HCT116 (cell line): Measurements from ENCODE around the gene GNA12. TPM values are rescaled to one million over a fixed set of nuclear protein-coding genes. Genes with fewer than 3 reads are reported as not detected.

Experiments
- ATAC-seq: fragments of 200-7000 bp; cut with Tn5 transposase; 2 replicates; pipeline ENCODE4 v1.9.1; 2020; ENCODE audit warnings: mild to moderate bottlenecking, moderate library complexity
- BruUV-seq: library from RNA; stranded (reverse); fragments of 400-500 nt; replicated peaks from 2 replicates; lab custom pipeline; 2021; lab: Mats Ljungman, UMichigan
- CTCF ChIA-PET: fragments of 300-600 bp; sonication (Branson Sonifier 250); formaldehyde crosslinking; loops from one replicate; lab custom pipeline; 2021; ENCODE audit warnings: antibody characterized with exemption; lab: Charles Lee
- POLR2A ChIA-PET: fragments of 300-600, 350-600 bp; sonication (Branson Sonifier 250); formaldehyde crosslinking; loops from one replicate; lab custom pipeline; 2021; ENCODE audit warnings: antibody characterized with exemption; lab: Charles Lee
- RAD21 ChIA-PET, 2 experiments: fragments of 300-600 bp; sonication (Branson Sonifier 250); formaldehyde crosslinking; loops; one replicate each; lab custom pipeline; 2023; ENCODE audit warnings: low total read pairs in 2 of 2; ENCODE audit not compliant: uncharacterized antibody in 2 of 2, unreplicated experiment in 2 of 2, low non-redundant PET in 1 of 2; lab: Charles Lee
- DNase-seq: peaks from one replicate; pipeline ENCODE4 v3.0.0-alpha.2; 2010; ENCODE audit warnings: low read depth, low spot score
- H2AFZ ChIP-seq: fragments of 200-600 bp; shearing (Covaris generic), sonication (generic); 2 replicates; pipeline ENCODE4 v1.6.1; 2017; ENCODE audit warnings: low read depth, mixed run types, mixed read lengths, antibody characterized with exemption, low read length; ENCODE audit not compliant: poor library complexity, severe bottlenecking
- H3K27ac ChIP-seq: 2 replicates; pipeline ENCODE4 v1.5.1; 2012; ENCODE audit warnings: low read depth, low read length
- H3K27me3 ChIP-seq: fragments of 200-600 bp; sonication (generic); 2 replicates; pipeline ENCODE4 v1.6.1; 2016; ENCODE audit warnings: mixed run types, low read length, mixed read lengths; ENCODE audit not compliant: insufficient read depth
- H3K36me3 ChIP-seq, 2 experiments: fragments of 200-500 bp in 1 of 2; fragments of 200-600 bp in 1 of 2; sonication (Bioruptor generic) in 1 of 2; sonication (generic) in 1 of 2; 2 replicates each; pipeline versions ENCODE4 v1.5.1 to v1.6.1; 2014 to 2016; ENCODE audit warnings: low read length in 2 of 2, inconsistent platforms in 1 of 2, mixed read lengths in 1 of 2, mixed run types in 1 of 2; ENCODE audit not compliant: insufficient read depth in 2 of 2, control insufficient read depth in 1 of 2
- H3K4me1 ChIP-seq, 2 experiments: fragments of 200-600 bp in 1 of 2; sonication (generic) in 1 of 2; 2 replicates each; pipeline versions ENCODE4 v1.5.1 to v1.6.1; 2012 to 2017; ENCODE audit warnings: low read length in 2 of 2, inconsistent platforms in 1 of 2, mild to moderate bottlenecking in 1 of 2, mixed read lengths in 1 of 2, mixed run types in 1 of 2, moderate library complexity in 1 of 2; ENCODE audit not compliant: insufficient read depth in 2 of 2, control insufficient read depth in 1 of 2
- H3K4me2 ChIP-seq: fragments of 200-600 bp; sonication (generic); 2 replicates; pipeline ENCODE4 v1.6.1; 2017; ENCODE audit warnings: mixed run types, low read length, mixed read lengths
- H3K4me3 ChIP-seq, 2 experiments: fragments of 200-600 bp in 1 of 2; sonication (generic) in 1 of 2; replicated peaks in 1 of 2; 2 replicates each; pipeline ENCODE4 v1.5.1; 2011 to 2016; ENCODE audit warnings: low read length in 2 of 2, control low read depth in 1 of 2, low read depth in 1 of 2, mild to moderate bottlenecking in 1 of 2, mixed read lengths in 1 of 2, mixed run types in 1 of 2
- H3K79me2 ChIP-seq: fragments of 200-600 bp; sonication (generic); 2 replicates; pipeline ENCODE4 v1.6.1; 2017; ENCODE audit warnings: mild to moderate bottlenecking, mixed run types, low read length, moderate library complexity, mixed read lengths; ENCODE audit not compliant: insufficient read depth
- H3K9ac ChIP-seq: fragments of 200-600 bp; sonication (generic); 2 replicates; pipeline ENCODE4 v1.6.1; 2016; ENCODE audit warnings: low read length, mixed read lengths
- H3K9me2 ChIP-seq: fragments of 200-600 bp; sonication (generic), shearing (Covaris generic); 2 replicates; pipeline ENCODE4 v1.6.1; 2017; ENCODE audit warnings: mixed run types, mild to moderate bottlenecking, moderate library complexity; ENCODE audit not compliant: insufficient read depth
- H3K9me3 ChIP-seq, 2 experiments: fragments of 200-500 bp in 1 of 2; fragments of 200-600 bp in 1 of 2; sonication (Bioruptor generic) in 1 of 2; sonication (generic) in 1 of 2; 2 replicates each; pipeline ENCODE4 v1.6.1; 2014 to 2017; ENCODE audit warnings: low read length in 2 of 2, mixed read lengths in 2 of 2, inconsistent platforms in 1 of 2, low read depth in 1 of 2, mild to moderate bottlenecking in 1 of 2, mixed run types in 1 of 2, moderate library complexity in 1 of 2; ENCODE audit not compliant: control insufficient read depth in 1 of 2, insufficient read depth in 1 of 2
- H4K20me1 ChIP-seq: fragments of 200-600 bp; sonication (generic), shearing (Covaris generic); 2 replicates; pipeline ENCODE4 v1.6.1; 2017; ENCODE audit warnings: mixed run types, mild to moderate bottlenecking, moderate library complexity; ENCODE audit not compliant: insufficient read depth
- RAD21 ChIP-seq: IDR thresholded peaks from 2 replicates; pipeline ENCODE4 v1.6.1; 2012; ENCODE audit warnings: low read depth, mild to moderate bottlenecking
- SIN3A ChIP-seq: IDR thresholded peaks from 2 replicates; pipeline ENCODE4 v1.6.1; 2012; ENCODE audit warnings: low read depth
- TCF7L2 ChIP-seq: IDR thresholded peaks from 2 replicates; pipeline ENCODE4 v1.7.0; 2011; ENCODE audit warnings: borderline replicate concordance, inconsistent platforms; ENCODE audit not compliant: insufficient read depth, insufficient read length; ENCODE audit errors: extremely low read depth
- ZFX ChIP-seq: fragments of 450-650 bp; IDR thresholded peaks from 2 replicates; pipeline ENCODE4 v1.6.1; 2017
- intact Hi-C: fragments of 100-400 bp; cut with micrococcal nuclease; formaldehyde crosslinking; loops from 2 replicates; pipeline ENCODE4 v1.10.0; 2022
- total RNA-seq: library from RNA; stranded (reverse); gene quantifications from one replicate; pipeline ENCODE4 v1.2.1, GENCODE V29; 2021; ENCODE audit not compliant: unreplicated experiment
- TF ChIP-seq, protein P1 (sequence below): IDR thresholded peaks from 2 replicates; pipeline ENCODE4 v1.6.1; 2011; ENCODE audit warnings: mild to moderate bottlenecking, low read length, moderate library complexity; ENCODE audit not compliant: insufficient replicate concordance; ENCODE audit errors: extremely low read depth

GNA12 gene
- total RNA-seq, 1 experiment from 2014 or later: 32.6 TPM

DNA sequence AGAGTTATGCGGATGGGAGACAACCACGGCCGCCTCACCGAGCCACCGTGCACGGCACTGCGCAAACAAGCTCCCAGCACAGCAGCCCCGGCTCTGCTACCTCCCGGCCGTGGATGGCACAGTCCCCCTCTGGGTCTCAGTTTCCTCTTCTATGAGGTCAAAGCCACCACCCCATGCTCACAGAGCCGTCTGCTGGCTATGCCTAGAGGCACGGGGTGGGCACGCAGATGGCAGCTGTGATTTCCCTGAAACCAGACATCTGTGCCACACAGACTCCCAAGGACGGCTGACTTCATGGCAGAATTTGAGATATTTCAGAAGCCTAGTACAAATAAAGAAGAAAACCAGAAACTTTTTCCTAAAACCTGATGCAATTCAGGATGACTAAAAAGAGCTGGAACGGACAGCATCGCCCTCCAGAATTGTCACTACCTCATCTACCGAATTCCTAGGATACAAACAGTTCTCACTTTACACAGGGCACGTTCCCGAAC lies 82.9 kb downstream of the GNA12 start:
- Histone ChIP-seq H3K4me1 (peaks cover 42 to 49% of the 10 kb centered on the region in 2 experiments), H3K36me3 (no peaks in the 10 kb centered on the region), H3K27me3 (no peaks in the 10 kb centered on the region), H3K4me2 (peak overlapping the region; percentile 53), H3K9ac (no peak overlapping the region), H3K4me3 (no peak overlapping the region), H3K9me2 (no peaks in the 10 kb centered on the region), H3K79me2 (peaks cover 8% of the 10 kb centered on the region; the same call in 1 of the 2 replicates), H3K27ac (no peak overlapping the region), H2AFZ (no peak overlapping the region), H4K20me1 (no peaks in the 10 kb centered on the region), H3K9me3 (no peaks in the 10 kb centered on the region)
- no peak for DNase-seq
- CTCF ChIA-PET: interaction anchor here (1.0 to 2.0 kb wide), 2 partner anchors 9 to 17 kb away, joined by 3 to 6 read pairs; no protein-coding TSS in a partner anchor
- RAD21 ChIA-PET: no interaction called here
- intact Hi-C loops: no loop called here
- POLR2A ChIA-PET: no interaction called here
- TF ChIP-seq, protein P1, sequence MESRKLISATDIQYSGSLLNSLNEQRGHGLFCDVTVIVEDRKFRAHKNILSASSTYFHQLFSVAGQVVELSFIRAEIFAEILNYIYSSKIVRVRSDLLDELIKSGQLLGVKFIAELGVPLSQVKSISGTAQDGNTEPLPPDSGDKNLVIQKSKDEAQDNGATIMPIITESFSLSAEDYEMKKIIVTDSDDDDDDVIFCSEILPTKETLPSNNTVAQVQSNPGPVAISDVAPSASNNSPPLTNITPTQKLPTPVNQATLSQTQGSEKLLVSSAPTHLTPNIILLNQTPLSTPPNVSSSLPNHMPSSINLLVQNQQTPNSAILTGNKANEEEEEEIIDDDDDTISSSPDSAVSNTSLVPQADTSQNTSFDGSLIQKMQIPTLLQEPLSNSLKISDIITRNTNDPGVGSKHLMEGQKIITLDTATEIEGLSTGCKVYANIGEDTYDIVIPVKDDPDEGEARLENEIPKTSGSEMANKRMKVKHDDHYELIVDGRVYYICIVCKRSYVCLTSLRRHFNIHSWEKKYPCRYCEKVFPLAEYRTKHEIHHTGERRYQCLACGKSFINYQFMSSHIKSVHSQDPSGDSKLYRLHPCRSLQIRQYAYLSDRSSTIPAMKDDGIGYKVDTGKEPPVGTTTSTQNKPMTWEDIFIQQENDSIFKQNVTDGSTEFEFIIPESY: no peak
- TF ChIP-seq SIN3A: no peak
- no peak for TF ChIP-seq RAD21
- TF ChIP-seq TCF7L2: no peak
- no peak for TF ChIP-seq ZFX
- no peak for ATAC-seq
- BruUV-seq: no TSS peak
